ENCODE results near the gene YBEY.

DNA sequence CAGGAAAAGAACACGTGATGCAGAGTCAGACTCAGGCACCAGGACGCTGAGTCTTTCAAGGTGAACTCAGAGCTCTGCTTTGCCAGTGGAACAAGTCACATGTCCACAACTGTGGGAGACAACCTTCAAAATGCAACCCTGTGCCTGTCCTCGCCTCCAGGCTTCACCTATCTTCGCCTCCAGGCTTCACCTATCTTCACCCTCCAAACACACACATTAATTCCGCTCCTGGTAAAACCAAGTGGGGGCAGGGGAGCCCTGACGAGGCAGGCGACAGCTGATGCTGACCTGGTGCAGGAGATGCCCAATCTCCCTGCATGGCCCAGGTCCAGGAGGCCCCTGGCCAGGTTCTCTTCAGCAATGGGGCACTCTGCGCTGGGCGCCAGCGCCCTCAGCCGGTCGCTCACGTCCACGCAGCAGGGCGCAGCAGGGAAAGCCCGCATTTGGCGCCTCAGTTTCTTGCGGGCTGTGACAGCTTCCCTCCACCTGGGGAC is 29.6 kb upstream of the YBEY start:
- TF ChIP-seq, protein P1, sequence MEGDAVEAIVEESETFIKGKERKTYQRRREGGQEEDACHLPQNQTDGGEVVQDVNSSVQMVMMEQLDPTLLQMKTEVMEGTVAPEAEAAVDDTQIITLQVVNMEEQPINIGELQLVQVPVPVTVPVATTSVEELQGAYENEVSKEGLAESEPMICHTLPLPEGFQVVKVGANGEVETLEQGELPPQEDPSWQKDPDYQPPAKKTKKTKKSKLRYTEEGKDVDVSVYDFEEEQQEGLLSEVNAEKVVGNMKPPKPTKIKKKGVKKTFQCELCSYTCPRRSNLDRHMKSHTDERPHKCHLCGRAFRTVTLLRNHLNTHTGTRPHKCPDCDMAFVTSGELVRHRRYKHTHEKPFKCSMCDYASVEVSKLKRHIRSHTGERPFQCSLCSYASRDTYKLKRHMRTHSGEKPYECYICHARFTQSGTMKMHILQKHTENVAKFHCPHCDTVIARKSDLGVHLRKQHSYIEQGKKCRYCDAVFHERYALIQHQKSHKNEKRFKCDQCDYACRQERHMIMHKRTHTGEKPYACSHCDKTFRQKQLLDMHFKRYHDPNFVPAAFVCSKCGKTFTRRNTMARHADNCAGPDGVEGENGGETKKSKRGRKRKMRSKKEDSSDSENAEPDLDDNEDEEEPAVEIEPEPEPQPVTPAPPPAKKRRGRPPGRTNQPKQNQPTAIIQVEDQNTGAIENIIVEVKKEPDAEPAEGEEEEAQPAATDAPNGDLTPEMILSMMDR (conservative IDR thresholded peaks at IDR 0.05 in 1 of 2, IDR thresholded peaks at IDR 0.05 in 1 of 2; ENCODE audit: low read depth in 1 of 2, low read length in 2 of 2): no peak
- no peak for TF ChIP-seq EZH2 (IDR thresholded peaks at IDR 0.05; ENCODE audit: low read length, missing control alignments)
